OCI-LY3 (cell line): Measurements from ENCODE around the gene CDH4.

Source experiments
- H2AFZ ChIP-seq: fragments of 200-600, 300-600 bp; shearing (Covaris generic); 2 replicates; pipeline ENCODE4 v1.6.0; 2014; ENCODE audit warnings: antibody characterized with exemption, low read depth, low read length
- H3K27ac ChIP-seq: fragments of 200-600, 300-600 bp; sonication (generic); 2 replicates; pipeline ENCODE4 v1.5.1; 2014; ENCODE audit warnings: mild to moderate bottlenecking, low read length, moderate library complexity, mixed read lengths
- H3K27me3 ChIP-seq: fragments of 200-600, 300-600 bp; sonication (generic); 2 replicates; pipeline ENCODE4 v1.6.1; 2014; ENCODE audit warnings: low read depth, low read length, mixed read lengths
- H3K36me3 ChIP-seq: fragments of 200-600, 300-600 bp; sonication (generic); replicated peaks from 2 replicates; pipeline ENCODE3; 2014; ENCODE audit warnings: low read depth, low read length, mixed read lengths
- H3K4me1 ChIP-seq: fragments of 300-600, 200-600 bp; sonication (generic); 2 replicates; pipeline ENCODE4 v1.6.1; 2014; ENCODE audit warnings: low read length, mixed read lengths
- H3K4me2 ChIP-seq: fragments of 200-600, 300-600 bp; sonication (generic); 2 replicates; pipeline ENCODE4 v1.6.1; 2014; ENCODE audit warnings: low read length, mixed read lengths
- H3K4me3 ChIP-seq: fragments of 300-600, 200-600 bp; sonication (generic); 2 replicates; pipeline ENCODE4 v1.5.1; 2014; ENCODE audit warnings: antibody characterized with exemption, mild to moderate bottlenecking, low read length, moderate library complexity
- H3K79me2 ChIP-seq: fragments of 300-600, 200-600 bp; shearing (Covaris generic); 2 replicates; pipeline ENCODE4 v1.6.1; 2014; ENCODE audit warnings: mild to moderate bottlenecking, low read length, mixed read lengths
- H3K9ac ChIP-seq: fragments of 300-600, 200-600 bp; shearing (Covaris generic); 2 replicates; pipeline ENCODE4 v1.6.0; 2014; ENCODE audit warnings: mild to moderate bottlenecking, low read length, moderate library complexity
- H3K9me3 ChIP-seq: fragments of 200-600, 300-600 bp; shearing (Covaris generic); 2 replicates; pipeline ENCODE4 v1.6.1; 2014; ENCODE audit warnings: low read length, mixed read lengths; ENCODE audit not compliant: insufficient read depth
- H4K20me1 ChIP-seq: fragments of 200-600, 300-600 bp; sonication (generic); 2 replicates; pipeline ENCODE4 v1.6.1; 2016; ENCODE audit warnings: low read length, mixed read lengths; ENCODE audit not compliant: insufficient read depth
- CTCF ChIP-seq: fragments of 200-600, 300-600 bp; sonication (generic); IDR thresholded peaks from 2 replicates; pipeline ENCODE4 v1.5.1; 2014; ENCODE audit warnings: antibody characterized with exemption, low read length, low read depth
- EZH2phosphoT487 ChIP-seq: fragments of 200-600 bp; shearing (Covaris generic); IDR thresholded peaks from 2 replicates; pipeline ENCODE4 v1.6.1; 2018; ENCODE audit warnings: antibody characterized with exemption, mixed run types, low read depth

The CDH4 gene

GRCh38 chr20:61977419-61977786 is 725.3 kb downstream of the CDH4 start:
- no peak overlapping the region for H3K4me3 ChIP-seq
- H2AFZ ChIP-seq, result no peak overlapping the region
- peaks cover 28% of the 10 kb centered on the region for H3K36me3 ChIP-seq
- H3K79me2 ChIP-seq, result 0 out of 2 replicates have a peak, but pooled peaks cover 3% of the 10 kb centered on the region
- no peaks in the 10 kb centered on the region for H3K27me3 ChIP-seq
- H3K9me3 ChIP-seq, result no peaks in the 10 kb centered on the region
- no peak overlapping the region for H3K9ac ChIP-seq
- no peaks in the 10 kb centered on the region for H3K4me1 ChIP-seq
- no peak for TF ChIP-seq EZH2phosphoT487
- no peak for TF ChIP-seq CTCF
- H4K20me1 ChIP-seq, result 0 out of 2 replicates have a peak, but pooled peaks cover 2% of the 10 kb centered on the region
- H3K27ac ChIP-seq, result no peak overlapping the region
- no peak overlapping the region for H3K4me2 ChIP-seq

GRCh38 chr20:61978491-61978890 is 726.4 kb downstream of the CDH4 start:
- H2AFZ ChIP-seq, result no peak overlapping the region
- no peaks in the 10 kb centered on the region for H3K9me3 ChIP-seq
- H3K27me3 ChIP-seq, result no peaks in the 10 kb centered on the region
- H3K36me3 ChIP-seq, result peaks cover 17% of the 10 kb centered on the region
- no peak for TF ChIP-seq EZH2phosphoT487
- TF ChIP-seq CTCF, result no peak
- no peak overlapping the region for H3K27ac ChIP-seq
- H3K79me2 ChIP-seq, result 0 out of 2 replicates have a peak, but pooled peaks cover 3% of the 10 kb centered on the region
- H3K4me2 ChIP-seq, result no peak overlapping the region
- 0 out of 2 replicates have a peak, but pooled peaks cover 2% of the 10 kb centered on the region for H4K20me1 ChIP-seq
- no peak overlapping the region for H3K9ac ChIP-seq
- no peak overlapping the region for H3K4me3 ChIP-seq
- H3K4me1 ChIP-seq, result no peaks in the 10 kb centered on the region

- Histone ChIP-seq H4K20me1 (0 out of 2 replicates have a peak, but pooled peaks cover 2% of the 10 kb centered on the region), H2AFZ (no peak overlapping the region), H3K9me3 (no peaks in the 10 kb centered on the region), H3K4me2 (no peak overlapping the region), H3K79me2 (0 out of 2 replicates have a peak, but pooled peaks cover 3% of the 10 kb centered on the region), H3K27ac (no peak overlapping the region), H3K4me1 (no peaks in the 10 kb centered on the region), H3K36me3 (peaks cover 13% of the 10 kb centered on the region), H3K4me3 (no peak overlapping the region), H3K27me3 (no peaks in the 10 kb centered on the region), H3K9ac (no peak overlapping the region)
- no peak for TF ChIP-seq CTCF
- TF ChIP-seq EZH2phosphoT487, result no peak
Observed at GRCh38 chr20:61979090-61979489, 727.0 kb downstream of the CDH4 start.

GRCh38 chr20:61979701-61980635 is 727.9 kb downstream of the CDH4 start:
- Histone ChIP-seq H3K79me2 (0 out of 2 replicates have a peak, but pooled peaks cover 3% of the 10 kb centered on the region), H3K4me3 (no peak overlapping the region), H4K20me1 (0 out of 2 replicates have a peak, but pooled peaks cover 2% of the 10 kb centered on the region), H2AFZ (no peak overlapping the region), H3K27ac (no peak overlapping the region), H3K4me2 (no peak overlapping the region), H3K9me3 (no peaks in the 10 kb centered on the region), H3K4me1 (no peaks in the 10 kb centered on the region), H3K36me3 (peaks cover 10% of the 10 kb centered on the region), H3K9ac (no peak overlapping the region), H3K27me3 (no peaks in the 10 kb centered on the region)
- TF ChIP-seq CTCF, result no peak
